Dedifferentiated amniotic fluid mesenchymal stem cell (primary cell): ENCODE measurements around the gene LCOR.
A peak's percentile ranks its signal among the peaks of the same experiment; 100 is the strongest.
"Not testable (repeated sequence)": the region's sequence is repeated elsewhere in the genome, so short reads cannot be mapped to it uniquely, and the experiment has no call there.

Source experiments
- DNase-seq: peaks from one replicate; pipeline ENCODE4 v3.0.0-alpha.2; 2016; ENCODE audit errors: extremely low spot score

Gene LCOR

DNA sequence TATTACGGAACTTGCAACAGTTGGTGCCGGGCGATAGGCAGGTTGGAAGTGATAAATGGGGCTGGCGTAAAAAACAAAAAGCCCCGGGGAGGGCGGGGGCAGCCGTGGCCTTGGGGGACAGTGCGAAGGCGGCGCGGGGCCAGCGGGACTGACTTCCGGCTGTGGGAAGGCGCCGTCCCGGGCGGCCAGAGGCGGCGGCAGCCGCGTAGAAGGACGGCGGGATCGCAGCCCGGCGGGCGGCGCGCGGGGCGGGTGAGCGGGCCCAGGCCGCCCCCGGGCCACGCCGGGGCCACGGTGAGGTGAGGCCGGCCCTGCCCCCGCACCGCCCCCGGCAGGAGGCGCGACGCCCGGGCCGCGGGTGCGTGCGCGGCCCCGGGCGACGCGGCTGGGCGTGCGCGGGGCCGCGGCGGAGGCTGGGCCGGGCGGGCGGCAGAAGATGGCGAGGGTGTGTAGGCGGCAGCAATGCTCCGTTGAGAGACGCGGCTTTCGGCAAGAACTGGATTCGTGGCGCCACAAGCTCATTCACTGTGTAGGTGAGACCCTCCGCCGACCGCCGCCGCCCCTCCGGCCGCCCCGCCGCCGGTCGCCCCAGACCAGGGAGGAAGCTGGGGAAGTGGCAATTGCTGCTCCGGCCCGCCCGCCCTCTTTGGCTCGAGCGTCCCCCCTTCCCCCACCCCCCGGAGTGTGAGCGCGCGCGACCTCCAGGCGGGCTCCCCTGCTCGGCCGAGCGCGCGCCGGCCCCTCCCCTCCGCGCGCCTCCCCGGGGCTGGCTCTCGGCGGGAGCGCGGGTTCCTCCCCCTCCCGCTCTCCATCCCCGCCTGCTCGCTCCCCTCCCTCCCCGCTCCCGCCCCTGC, at the start of gene LCOR:
LCOR (plus strand) TSS at position 432 of the 854 bp plus-strand sequence. CDS start 116,760 bp downstream, outside the sequence.
- peak; percentile 73 for DNase-seq

DNA sequence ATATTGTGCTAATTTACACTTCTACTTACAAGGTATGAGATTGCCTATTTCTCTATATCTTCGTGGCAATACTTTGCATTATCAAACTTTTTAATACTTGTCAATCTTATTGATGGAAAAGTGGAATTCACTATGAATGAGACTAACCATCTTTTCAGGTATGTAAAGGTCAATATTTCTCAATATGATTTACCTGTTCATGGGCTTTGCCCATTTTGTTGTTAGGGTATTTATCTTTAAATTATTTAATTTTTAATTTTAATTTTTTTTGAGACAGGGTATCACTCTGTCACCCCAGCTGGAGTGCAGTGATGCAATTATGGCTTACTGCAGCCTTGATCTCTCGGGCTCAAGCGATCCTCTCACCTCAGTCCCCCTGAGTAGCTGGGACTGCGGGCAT, 47.8 kb upstream of the LCOR start:
- no peak for DNase-seq

DNA sequence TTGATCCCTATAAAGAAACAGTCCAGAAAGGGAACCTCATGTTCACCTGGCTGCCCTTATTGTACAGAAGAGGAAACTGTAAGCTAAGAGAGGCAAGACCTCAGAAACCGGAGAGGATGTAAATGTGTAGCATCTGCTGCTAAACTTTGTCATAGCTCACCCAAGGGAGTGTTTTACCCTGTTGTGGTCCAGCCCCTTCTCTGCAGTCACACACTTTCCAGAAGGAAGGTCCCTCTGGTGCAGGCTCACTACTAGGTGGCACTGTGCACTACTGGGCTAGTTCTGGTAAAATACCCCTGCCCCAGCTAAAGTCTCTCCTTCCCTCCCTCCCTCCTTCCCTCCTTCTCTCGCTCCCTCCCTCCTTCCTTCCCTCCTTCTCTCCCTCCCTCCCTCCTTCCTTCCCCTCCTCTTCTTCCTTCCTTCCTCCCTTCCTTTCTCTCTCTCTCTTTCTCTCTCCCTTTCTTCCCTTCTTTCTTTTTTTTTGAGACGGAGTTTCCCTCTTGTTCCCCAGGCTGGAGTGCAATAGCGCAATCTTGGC, 42.5 kb upstream of the LCOR start:
- DNase-seq, result no peak

DNA sequence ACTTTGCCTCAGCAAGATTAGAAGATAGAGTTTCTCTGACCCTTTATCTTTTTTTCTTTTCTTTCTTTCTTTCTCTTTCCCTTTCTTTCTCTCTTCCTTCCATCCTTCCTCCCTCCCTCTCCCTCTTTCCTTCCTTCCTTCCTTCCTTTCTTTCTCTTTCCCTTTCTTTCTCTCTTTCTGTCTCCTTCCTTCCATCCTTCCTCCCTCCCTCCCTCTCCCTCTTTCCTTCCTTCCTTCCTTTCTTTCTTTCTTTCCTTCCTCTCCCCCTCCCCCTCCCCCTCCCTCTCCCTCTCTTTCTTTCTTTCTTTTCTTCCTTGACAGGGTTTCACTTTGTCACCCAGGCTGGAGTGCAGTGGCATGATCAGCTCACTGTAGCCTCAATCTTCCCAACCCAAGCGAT, 40.2 kb upstream of the LCOR start:
- DNase-seq, result no peak

DNA sequence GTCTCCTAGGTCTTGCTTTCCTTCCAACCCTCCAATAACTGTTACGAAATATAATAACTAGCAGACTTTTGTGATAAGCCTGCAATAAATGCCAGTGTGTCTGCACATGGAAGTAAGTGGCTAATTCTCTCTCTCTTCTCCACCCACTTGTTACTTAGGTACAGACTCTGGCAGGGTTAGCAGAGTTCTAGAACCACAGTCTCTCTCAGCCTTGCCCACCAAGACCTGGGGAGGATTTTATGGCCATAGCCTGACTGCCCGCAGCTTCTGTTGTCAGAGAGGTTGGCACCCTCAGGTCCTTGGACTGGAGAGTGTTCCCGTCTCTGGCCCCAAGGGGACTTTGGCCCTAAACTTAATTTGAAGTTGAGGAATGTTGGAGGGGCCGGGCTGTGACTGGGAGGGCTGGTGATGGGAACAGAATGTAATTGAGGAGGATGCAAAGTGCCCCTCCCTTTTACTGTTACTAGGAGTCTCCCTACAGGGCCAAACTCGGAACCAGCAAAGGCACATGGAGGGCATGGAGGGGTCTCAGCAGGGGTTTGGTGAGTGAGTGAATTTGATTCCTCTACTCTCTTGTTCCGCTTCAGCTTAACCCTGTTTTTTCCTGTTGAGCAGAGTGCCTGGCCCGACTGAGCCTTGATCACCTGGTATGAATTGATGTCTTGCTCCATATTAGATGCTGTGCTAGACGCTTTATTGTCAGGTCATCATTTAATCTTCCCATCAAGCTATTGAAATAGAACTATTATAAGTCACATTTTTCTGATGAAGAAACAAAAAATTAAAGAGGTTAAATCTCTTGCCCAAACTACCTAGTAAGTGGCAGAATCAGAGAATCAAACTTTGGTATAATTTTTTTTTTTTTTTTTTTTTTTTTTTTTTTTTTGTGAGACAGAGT, 37.0 kb upstream of the LCOR start:
- no peak for DNase-seq

DNA sequence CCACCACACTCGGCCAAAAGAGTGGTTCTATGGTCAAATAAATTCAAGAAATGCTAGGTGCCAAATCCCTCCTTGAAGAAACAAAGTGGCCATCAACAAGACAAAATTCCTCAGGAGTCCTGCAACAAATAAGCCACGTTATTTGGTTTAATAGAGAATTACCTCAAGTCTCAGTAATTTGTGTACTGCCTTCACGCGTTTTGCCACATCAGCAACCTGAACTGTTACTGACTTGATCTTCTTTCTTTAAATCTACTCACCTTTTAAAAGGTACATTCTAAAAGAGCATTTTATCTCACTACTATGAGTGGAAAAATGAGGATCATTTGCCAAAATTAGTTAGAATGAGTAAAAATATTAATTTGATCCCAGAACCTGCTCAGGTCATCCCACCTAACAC, 34.6 kb upstream of the LCOR start:
- DNase-seq, result no peak

DNA sequence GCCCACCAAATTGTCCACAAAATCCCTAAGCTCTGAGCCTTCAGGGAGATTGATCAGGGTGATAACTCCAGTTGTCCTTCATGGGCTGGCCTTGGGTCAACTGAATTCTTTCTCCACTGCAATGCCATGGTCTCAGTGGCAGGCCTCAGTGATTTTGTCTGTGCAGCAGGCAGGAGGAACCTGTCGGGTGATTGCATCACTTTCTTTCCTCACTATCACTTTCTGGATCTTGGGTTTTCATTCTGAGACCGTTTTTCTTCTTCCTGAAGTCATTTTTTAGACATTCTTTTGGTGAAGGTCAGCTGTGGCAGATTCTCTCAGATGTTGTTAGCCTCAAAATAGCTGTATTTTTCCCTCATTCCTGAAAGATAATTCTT, 28.8 kb upstream of the LCOR start:
- DNase-seq, result no peak

DNA sequence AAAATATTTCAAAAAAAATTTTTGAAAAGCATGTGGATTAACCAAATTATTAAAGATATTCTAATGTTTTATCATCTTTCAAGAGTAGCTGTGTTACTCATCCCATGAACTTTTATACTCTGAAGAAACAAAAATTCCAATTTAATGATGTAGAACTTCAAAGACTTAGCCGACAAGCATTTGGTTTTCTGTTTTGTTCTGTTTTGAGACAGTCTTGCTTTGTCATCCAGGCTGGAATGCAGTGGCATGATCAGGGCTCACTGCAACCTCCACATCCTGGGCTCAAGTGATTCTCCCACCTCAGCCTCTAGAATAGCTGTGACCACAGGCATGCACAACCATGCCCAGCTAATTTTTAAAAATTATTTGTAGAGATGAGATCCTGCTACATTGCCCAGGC, 17.8 kb upstream of the LCOR start:
- peak; percentile 32 for DNase-seq

DNA sequence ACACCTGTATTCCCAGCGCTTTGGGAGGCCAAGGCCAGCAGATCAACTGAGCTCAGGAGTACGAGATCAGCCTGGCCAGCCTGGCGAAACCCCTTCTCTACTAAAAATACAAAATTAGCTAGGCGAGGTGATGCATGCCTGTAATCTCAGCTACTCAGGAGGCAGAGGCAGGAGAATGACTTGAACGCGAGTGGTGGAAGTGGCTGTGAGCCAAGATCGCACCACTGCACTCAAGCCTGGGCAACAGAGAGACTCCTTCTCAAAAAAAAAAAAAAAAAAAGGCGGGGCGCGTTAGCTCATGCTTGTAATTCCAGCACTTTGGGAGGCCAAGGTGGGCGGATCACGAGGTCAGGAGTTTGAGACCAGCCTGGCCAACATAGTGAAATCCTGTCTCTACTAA, 13.1 kb upstream of the LCOR start:
- DNase-seq, result not testable (repeated sequence)

DNA sequence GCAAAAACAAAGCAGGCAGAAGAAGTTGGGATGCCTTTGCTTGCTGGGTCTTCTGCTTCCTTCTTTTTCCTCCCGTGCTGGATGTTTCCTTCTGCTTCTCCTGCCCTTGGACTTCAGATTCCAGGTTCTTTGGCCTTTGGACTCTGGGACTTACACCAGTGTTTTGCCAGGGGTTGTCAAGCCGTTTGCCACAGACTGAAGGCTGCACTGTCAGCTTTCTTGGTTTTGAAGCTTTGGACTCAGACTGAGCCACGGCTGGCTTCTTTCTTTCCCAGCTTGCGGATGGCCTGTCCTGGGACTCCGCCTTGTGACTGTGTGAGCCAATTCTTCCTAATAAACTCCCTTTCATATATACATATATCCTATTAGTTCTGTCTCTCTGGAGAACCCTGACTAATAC, 11.3 kb upstream of the LCOR start:
- no peak for DNase-seq

DNA sequence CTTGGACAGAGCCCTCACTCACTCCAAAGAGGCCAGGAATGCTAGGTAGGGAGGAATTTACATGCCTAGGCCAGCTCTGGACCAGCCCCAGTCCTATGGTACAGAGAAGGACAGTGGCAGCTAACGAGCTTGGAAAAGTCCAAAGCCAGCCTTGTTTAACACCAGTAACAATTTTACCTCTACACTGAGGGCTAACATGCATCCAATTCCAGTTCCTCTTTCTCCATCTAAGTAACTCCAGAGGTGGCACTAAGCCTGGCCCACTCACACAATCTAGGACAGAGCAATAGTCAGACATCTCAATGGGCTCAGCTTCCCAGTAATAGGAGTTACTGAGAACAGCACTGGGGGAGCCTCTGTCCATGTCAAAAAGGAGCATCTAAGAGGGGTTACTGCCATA, 5.7 kb upstream of the LCOR start:
- DNase-seq, result no peak

DNA sequence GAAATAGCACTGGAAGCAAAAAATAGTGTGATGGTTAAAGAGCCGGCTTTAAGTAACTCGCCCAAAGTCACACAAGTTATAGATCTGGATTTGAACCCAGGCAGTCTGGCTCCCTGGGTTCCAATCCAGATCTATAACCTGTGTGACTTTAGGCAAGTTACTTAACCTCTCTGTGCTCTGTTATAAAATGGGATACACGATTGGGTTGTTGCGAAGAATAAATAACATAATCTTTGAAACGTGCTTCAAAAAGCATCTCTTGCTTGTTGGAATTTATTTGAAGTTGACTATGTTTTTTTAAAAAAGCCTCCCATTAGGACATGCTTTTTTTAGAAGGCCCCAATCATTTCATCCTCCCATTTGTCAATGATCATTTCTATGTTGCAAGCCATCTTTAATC, 3.5 kb upstream of the LCOR start:
- DNase-seq, result no peak

DNA sequence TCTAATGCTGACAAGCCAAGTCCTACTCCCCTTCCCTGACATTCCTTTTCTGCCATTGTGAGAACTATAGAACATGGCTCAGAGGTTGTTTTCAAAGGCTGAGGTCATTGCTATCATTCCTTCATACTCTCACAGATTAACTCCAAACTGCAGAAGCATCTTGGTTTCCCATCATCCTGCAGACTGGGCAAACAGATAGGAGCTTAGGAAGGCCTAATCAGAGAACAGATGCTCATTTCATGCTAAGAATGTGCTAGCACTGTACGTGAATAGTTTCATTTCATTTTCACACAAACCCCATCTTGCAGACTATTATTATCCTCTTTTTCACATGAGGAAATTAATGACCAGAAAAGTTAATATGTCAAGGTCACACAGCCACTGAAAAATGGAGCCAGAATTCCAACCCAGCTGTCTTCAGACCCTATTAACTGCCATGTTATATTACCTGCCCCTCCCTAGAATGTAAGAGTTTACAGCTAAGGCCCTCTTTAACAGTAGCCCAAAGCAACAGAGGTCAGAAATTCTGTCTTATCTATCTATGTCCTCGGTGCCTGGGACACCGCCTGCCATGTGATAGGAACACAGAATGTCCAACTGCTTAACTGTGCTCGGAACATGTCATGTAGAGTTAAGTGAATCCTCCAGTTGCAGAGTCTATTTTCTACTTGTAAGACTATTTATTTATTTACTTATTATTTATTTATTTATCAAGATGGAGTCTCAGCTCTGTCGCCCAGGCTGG, 2.9 kb upstream of the LCOR start:
- no peak for DNase-seq

DNA sequence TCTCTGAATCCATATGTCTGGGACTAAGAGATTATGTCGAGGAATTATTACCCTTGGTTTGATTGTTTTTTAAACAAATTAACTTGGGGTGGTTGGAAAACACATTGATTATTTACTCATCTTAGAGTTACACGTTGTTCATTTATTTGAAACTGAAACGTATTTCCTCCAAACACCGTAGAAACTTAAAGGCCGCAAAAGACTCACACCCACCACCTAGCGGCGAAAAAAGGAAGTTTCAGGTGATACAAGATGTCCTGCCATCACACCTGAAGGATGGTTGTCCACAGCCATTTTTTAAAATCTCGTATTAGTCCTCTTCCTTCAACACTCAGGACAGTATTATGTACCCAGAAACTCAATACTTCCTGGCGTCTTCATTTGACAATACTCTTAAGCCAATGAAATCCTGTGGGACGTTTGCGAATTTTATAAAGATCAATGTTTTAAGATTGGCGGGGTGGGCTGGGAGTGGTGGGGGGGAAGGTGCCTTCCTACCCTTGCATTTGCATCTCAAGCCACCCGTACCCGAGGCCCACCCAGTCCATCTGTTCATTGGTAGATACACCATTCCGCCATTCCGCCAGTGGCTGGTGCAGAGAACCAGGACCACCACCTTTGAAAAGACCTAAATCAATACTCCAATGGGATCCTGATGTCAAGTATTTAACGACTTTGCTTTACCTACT, 1.4 kb upstream of the LCOR start:
- peak; percentile 77 for DNase-seq

DNA sequence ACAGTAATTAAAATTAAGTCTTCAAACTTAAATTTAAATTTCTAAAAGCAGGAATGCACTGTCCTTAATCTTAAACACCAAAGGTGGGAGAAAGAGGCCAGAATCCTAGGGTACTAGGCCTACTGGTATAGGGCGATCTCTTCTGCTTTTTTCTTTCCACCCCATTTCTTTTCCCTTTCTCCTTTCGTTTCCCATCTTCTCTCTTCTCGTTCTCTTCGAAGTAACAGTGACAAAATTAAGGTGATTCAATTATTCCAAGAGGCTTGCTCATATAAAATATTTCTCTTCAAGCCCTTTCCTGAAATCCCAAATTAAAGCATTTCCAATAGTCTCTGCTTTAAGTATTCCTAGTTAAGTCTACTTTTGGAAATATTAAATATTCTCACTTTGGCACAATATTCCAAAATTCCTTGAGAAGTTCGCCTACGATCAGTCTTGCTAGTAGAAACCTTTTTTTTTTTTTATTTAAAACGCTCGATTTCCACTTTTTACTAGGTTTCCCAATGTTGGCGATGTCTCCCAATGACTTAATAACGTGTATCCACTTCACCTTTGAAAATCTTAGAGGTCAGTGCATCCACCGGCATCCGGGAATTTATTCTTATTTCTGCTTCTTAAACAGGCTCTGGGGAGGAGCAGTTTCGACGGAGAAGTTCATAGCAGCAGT, 765 bp upstream of the LCOR start:
- peak; percentile 49 for DNase-seq

DNA sequence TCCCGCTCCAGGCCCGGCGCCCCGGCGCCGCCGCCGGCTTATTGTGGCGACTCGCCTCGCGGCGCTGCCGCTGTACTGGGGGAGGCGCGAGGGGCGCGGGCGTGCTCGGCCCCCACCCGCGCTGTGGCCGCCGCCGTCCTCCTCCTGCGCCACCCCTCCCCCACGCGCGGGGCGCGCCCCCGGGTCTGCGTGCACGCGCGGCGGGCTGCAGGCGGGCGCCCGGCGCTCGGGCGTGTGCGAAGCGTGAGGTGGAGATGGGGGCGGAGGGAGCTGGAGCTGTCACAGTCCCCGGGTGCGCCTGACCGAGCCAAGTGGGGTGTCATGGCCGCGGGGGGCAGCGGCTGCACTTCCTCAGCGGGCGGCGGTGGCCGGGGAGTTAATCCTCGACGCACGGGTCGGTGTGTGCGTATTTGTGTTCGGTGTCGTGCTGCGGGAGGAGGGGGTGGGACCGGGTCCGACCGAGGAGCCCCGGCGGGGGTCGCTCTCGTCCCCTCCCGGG, 672 bp downstream of the LCOR start:
- peak; percentile 52 for DNase-seq

DNA sequence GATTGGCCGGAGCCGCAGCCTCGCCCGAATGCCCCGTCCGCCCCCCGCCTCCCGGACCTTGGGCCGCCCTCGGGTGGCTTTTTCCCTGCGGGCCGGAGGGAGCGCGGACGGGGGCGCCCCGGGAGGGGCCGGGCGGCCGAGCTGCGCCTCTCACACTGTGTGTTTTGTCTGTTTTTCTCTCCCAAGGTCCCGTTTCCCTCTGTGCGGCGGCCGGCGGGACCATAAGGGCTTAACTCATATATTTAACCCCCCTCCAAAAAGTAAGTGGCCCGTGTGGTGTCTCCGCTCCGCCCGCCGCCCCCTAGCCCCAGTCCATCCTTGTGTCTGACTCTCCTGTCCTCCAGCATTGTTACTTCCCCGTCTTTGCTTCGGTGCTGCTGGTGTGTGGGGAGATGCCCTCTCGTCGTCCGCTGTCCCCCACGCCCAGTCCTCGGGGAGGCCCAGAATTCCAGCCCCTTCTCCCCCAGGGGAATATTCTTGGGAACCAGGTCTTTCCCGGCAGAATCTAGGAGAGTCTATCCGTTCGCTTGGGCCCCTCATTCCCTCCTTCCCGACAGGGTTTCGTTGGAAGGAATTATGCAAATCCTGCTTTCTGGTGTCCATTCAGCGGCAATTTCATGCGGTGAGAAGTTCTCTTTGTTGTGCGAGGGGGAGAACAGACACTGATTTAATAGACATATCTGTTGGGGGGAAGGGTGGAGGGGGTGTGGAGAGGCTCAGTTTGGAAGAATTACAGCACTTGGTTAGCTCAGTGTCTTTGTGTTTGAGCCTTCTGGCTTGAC, 1.3 kb downstream of the LCOR start:
- no peak for DNase-seq

DNA sequence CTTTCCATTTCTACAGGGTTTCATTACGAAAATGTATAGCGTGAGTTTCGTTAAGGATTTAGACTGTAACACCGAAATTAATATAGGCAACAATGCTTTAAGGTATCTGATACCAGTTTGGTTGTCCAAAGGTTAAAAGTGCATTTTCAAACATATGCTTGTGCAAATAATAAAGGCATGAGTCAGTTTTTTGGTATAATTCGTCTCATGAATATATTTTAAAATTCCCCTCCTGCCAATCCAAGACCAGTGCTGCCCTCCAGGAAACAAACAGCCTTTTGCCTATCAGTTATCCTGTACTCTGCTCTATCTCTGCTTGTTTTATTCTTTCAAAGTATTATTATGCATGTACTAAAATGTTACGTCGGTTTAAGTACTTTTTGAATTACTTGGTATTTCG, 2.0 kb downstream of the LCOR start:
- no peak for DNase-seq

DNA sequence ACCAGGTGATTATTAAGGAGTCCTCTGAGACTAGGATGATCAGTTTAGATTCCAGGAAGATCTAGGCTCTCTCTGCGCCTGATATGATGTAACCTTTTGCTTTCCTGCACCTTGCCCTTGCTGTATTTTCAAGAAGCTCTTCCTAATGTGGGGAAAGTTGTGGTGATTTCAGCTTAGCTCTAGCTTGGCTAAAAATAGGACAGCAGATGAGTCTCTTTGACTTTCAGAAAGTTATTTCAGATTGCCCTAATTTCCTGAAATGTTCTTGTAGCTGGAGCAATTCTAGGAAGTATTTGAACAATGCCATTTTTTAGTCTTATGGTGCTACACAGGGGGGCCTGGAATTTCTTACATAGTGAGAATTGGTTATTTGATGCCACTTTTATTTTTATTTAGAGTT, 3.8 kb downstream of the LCOR start:
- peak; percentile 25 for DNase-seq

DNA sequence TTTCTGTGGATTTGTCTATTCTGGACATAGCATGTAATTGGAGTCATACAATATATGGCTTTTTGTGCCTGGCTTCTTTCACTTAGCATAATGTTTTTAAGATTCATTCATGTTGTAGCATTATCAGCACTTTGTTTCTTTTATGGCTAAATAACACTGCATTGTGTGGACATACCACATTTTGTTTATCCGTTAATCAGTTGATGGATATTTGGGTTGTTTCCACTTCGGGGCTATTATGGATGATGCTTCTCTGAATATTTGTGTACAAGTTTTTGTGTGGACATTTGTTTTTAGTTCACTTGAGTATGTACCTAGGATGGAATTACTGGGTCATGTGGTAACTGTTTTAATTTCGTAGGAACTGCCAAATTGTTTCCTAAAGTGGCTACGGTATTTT, 6.4 kb downstream of the LCOR start:
- DNase-seq, result no peak
